GM12891 (cell line): ENCODE results near the gene NFATC2.

ENCODE experiments used
- PAX5 ChIP-seq: IDR thresholded peaks from 2 replicates; pipeline ENCODE4 v1.6.1; 2011; ENCODE audit warnings: low read length, moderate library complexity, mild to moderate bottlenecking; ENCODE audit not compliant: insufficient read depth, severe bottlenecking
- POLR2A ChIP-seq: IDR thresholded peaks from 2 replicates; pipeline ENCODE4 v1.6.1; 2011; ENCODE audit warnings: low read depth, low read length, control low read depth
- POLR2AphosphoS5 ChIP-seq: IDR thresholded peaks from 2 replicates; pipeline ENCODE4 v1.6.1; 2011; ENCODE audit warnings: low read depth, low read length, control low read depth
- POU2F2 ChIP-seq: IDR thresholded peaks from 2 replicates; pipeline ENCODE4 v1.6.1; 2011; ENCODE audit warnings: low read depth, mild to moderate bottlenecking, control low read depth, low read length, moderate library complexity
- SPI1 ChIP-seq: IDR thresholded peaks from 2 replicates; pipeline ENCODE4 v1.6.1; 2011; ENCODE audit warnings: low read depth, low read length, control low read depth
- TAF1 ChIP-seq: IDR thresholded peaks from 2 replicates; pipeline ENCODE4 v1.6.1; 2011; ENCODE audit warnings: low read depth, low read length, control low read depth

DNA sequence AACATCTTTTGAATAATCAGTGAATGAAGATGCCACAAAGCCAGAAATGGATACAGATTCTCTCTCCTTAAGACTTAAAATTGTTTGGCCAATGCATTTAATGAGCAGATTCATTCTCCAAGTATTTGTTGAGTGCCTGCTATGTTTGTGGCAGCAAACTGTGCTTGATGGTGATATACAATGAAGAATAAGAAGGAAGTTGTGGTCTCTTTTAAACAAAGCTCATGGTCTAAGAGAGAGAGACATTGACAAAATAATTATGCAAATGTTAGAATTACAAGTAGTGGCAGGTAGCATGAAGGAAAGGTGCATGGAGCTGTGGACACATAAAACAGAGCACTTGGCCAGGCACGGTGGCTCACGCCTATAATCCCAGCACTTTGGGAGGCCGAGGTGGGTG lies 28.3 kb downstream of the NFATC2 start:
- no peak for TF ChIP-seq TAF1
- no peak for TF ChIP-seq POLR2A
- TF ChIP-seq POLR2AphosphoS5, result no peak
- no peak for TF ChIP-seq SPI1
- no peak for TF ChIP-seq POU2F2
- TF ChIP-seq PAX5, result no peak
